Epithelial cell of esophagus (primary cell): ENCODE data around the gene NPRL2.

Experiments
- DNase-seq: peaks from one replicate; pipeline ENCODE4 v3.0.0; 2010; ENCODE audit warnings: low read depth
- H3K4me3 ChIP-seq: 2 replicates; pipeline ENCODE4 v1.5.1; 2011; ENCODE audit warnings: mild to moderate bottlenecking, low read length, control low read depth
- TF ChIP-seq, protein P1 (sequence below): IDR thresholded peaks from 2 replicates; pipeline ENCODE4 v1.5.1; 2011; ENCODE audit warnings: low read depth, mild to moderate bottlenecking, low read length, control low read depth, inconsistent platforms; ENCODE audit not compliant: insufficient read depth; ENCODE audit errors: missing control alignments

Gene NPRL2

DNA sequence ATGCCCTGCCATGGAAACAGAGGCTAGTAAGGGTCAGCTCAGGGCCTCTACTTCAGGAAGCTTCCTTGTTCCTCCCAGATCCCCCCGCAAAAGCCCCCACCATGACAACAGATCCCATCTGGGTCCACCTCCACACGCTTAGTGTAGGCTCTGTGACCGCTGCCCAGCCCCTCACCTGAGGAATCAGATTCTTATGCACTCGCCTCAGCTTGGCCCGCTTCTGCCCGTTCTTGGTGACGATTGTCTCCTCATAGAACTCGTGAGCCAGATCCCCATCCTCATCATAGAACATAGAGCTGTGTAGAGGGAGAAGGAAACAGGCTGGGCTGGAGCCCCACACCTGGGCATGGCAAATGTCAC is 24.4 kb downstream of the NPRL2 start:
- no peak for DNase-seq
- TF ChIP-seq, protein P1, sequence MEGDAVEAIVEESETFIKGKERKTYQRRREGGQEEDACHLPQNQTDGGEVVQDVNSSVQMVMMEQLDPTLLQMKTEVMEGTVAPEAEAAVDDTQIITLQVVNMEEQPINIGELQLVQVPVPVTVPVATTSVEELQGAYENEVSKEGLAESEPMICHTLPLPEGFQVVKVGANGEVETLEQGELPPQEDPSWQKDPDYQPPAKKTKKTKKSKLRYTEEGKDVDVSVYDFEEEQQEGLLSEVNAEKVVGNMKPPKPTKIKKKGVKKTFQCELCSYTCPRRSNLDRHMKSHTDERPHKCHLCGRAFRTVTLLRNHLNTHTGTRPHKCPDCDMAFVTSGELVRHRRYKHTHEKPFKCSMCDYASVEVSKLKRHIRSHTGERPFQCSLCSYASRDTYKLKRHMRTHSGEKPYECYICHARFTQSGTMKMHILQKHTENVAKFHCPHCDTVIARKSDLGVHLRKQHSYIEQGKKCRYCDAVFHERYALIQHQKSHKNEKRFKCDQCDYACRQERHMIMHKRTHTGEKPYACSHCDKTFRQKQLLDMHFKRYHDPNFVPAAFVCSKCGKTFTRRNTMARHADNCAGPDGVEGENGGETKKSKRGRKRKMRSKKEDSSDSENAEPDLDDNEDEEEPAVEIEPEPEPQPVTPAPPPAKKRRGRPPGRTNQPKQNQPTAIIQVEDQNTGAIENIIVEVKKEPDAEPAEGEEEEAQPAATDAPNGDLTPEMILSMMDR: no peak

DNA sequence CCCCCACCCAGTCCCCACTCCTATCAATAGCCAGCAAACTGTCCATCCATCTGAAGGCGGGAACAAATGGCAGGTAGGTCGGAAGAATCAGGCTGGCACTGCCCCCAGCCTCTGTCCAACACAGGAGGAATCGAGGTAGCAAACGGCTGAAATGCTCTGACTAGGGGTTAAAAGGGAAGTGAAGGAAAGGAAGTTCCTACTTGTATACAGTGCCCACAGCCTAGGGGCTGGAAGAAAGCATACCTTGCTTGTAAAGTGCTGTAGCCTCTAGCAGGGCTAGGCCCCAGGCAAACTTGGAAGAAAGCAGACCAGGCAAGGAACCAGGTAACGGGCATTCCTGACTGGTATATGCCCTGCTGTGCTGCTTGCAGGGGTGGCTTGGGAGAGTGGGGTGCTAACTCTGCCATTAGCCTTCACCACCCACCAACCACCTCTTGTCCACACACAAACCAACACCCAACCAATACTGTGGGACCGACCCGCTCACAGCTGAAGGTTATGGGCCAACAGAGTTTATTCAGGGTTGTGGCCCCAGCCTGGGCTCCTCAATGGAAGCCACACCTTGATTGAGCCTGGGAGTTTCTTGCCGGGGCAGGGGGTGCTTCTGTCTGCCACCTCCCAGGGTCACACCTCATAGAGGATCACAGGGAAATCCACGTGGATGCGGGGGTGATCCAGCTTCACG is 24.9 kb downstream of the NPRL2 start:
- TF ChIP-seq, protein P1: no peak
- no peak for DNase-seq
- H3K4me3 ChIP-seq: no peak overlapping the region

More for the DNA sequence above, 24.4 kb downstream of the NPRL2 start:
- H3K4me3 ChIP-seq: no peak overlapping the region

DNA sequence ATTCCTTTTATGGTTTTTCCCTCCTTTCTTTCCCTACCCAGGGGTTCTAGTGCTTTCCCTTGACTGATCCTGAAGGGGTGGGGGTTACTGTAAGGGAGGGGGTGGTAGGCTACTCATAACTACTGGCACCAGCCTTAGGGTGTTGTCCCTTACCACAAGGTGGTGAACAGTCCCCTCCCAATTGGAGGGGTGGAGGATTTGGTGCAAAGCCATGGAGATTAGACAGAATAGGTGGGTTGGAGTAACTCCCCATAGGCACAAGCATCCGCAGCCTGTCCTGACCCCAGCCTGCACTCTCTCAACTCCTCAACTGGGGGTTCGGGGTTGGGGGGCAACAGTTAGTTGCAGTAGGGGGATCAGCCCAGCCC is 25.5 kb downstream of the NPRL2 start:
- no peak overlapping the region for H3K4me3 ChIP-seq
- TF ChIP-seq, protein P1: no peak
- DNase-seq: no peak

DNA sequence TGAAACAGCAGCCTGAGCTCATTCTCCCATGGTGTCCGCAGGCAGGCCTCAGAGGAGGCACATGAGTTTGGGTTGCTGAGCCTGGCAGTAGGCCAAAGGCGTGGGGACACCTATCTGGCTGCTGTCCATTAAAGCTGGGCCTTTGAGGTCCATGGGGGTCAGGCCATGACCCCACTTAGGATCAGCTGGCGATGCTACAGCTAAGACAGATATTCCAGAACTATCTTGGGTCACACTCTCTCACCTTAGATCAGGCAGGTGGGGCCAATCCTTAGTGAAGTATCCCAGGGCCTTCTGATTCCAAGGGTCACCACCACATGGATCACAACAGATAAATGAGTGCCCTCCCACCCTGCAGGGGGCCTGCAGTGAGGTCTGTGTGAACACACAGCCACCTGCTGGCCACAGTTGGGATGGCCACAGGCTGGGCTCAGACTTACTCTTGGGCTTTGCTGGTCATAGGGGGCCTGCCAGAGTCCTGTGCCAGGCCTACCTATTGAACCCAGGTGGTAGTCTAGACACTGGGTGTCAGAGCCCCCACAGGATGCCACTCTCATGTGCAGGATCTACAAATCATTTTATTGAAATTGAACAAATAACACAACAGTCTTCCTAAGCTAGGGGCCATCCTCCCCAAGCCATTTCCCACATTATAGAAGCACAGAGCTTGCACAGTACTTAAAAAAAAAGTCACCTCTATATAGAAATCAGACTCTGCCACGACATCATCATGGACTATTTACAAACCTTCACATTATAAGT is 26.0 kb downstream of the NPRL2 start:
- DNase-seq: peak; percentile 68
- H3K4me3 ChIP-seq: no peak overlapping the region
- TF ChIP-seq, protein P1: peak; percentile 85

DNA sequence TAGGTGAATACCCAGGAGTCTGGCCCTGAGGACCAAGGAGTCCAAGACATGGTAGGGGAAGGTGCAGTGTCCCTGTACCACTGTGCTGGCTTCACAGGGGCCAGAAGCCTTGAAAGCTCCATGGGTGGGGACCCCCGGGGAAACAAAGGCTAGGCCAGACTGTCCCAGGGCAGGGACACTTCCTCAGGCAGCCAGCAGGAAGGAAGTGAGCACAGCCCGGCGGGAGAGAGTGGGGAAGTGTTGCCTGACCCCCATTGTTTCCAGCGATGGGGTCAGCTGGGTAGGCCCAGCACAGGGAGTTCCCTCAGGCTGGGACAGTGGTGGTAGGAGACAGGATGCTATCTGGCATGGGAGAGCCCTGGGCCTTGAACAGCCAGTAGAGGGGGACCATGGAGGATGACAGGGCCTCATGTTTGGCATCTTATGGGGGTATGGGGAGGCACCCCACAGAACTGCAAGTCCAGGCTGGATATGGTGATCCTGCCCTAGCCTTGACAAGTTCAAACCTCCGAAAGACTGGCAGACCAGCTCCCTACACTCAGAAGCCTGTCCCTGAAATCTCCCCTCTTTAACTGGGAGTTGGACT is 26.9 kb downstream of the NPRL2 start:
- no peak overlapping the region for H3K4me3 ChIP-seq
- TF ChIP-seq, protein P1: no peak
- no peak for DNase-seq

DNA sequence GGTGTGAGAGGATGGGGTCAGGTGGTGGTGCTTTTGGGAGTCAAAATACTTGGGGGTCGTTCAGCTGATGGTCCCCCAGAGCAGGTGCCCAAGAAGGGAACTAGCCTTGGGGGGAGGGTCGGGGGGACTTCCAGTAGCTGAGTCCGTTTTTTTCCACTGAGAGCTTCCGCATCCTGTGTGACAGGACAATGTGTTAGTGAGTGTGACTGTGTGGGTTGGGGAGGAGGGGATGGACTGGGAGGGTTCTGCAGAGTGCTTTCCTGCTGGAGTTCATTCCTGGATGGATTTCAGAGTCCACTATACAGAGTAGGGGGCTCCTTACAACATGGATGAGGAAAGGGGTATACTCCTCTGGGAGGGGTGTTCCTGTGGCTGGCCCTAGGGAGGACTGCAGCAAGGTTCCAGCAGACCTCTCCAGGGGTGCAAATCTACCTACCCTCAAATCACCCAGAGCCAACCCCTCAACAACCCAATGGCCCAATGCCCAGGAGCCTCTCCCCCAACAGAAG is 27.4 kb downstream of the NPRL2 start:
- DNase-seq: no peak
- H3K4me3 ChIP-seq: no peak overlapping the region

More for the DNA sequence above, 27.4 kb downstream of the NPRL2 start:
- TF ChIP-seq, protein P1: no peak
